Glutamatergic neuron (in vitro differentiated cells): ENCODE results near the gene ANK3. TPM values are rescaled to one million over a fixed set of nuclear protein-coding genes. Genes with fewer than 3 reads are reported as not detected.

Source experiments
- DNase-seq: peaks from one replicate; pipeline ENCODE4 v3.0.0; 2022
- H3K27ac Mint-ChIP-seq: one replicate; pipeline ENCODE4 v1.8.0; 2020; ENCODE audit warnings: mild to moderate bottlenecking, mixed read lengths, inconsistent platforms; ENCODE audit not compliant: unreplicated experiment
- H3K27me3 Mint-ChIP-seq: one replicate; pipeline ENCODE4 v1.8.0; 2020; ENCODE audit warnings: mild to moderate bottlenecking, moderate library complexity, mixed read lengths, inconsistent platforms; ENCODE audit not compliant: unreplicated experiment
- H3K36me3 Mint-ChIP-seq: one replicate; pipeline ENCODE4 v1.8.0; 2020; ENCODE audit warnings: mild to moderate bottlenecking, mixed read lengths, inconsistent platforms; ENCODE audit not compliant: unreplicated experiment
- H3K4me1 Mint-ChIP-seq: one replicate; pipeline ENCODE4 v1.8.0; 2020; ENCODE audit warnings: mild to moderate bottlenecking, low read depth, mixed read lengths, inconsistent platforms; ENCODE audit not compliant: unreplicated experiment
- H3K4me3 Mint-ChIP-seq: one replicate; pipeline ENCODE4 v1.8.0; 2020; ENCODE audit warnings: mild to moderate bottlenecking, mixed read lengths, inconsistent platforms; ENCODE audit not compliant: unreplicated experiment
- H3K9me3 Mint-ChIP-seq: one replicate; pipeline ENCODE4 v1.8.0; 2020; ENCODE audit warnings: mild to moderate bottlenecking, moderate library complexity, mixed read lengths, inconsistent platforms; ENCODE audit not compliant: unreplicated experiment
- total RNA-seq: library from RNA; stranded (reverse); fragmentation: NEBNext Ultra II Directional; extraction: Animal tissue kit (Norgen Biotek cat#: 25700); gene quantifications from one replicate; pipeline ENCODE4 v1.2.1, GENCODE V29; 2021; ENCODE audit not compliant: unreplicated experiment
- TF ChIP-seq, protein P1 (sequence below): fragments of 200-600 bp; sonication (generic); IDR thresholded peaks from one replicate; pipeline ENCODE4 v1.5.0; 2021; ENCODE audit not compliant: partially characterized antibody, unreplicated experiment

Gene ANK3
- total RNA-seq, 1 donor from 2014 or later = 84.9 TPM

DNA sequence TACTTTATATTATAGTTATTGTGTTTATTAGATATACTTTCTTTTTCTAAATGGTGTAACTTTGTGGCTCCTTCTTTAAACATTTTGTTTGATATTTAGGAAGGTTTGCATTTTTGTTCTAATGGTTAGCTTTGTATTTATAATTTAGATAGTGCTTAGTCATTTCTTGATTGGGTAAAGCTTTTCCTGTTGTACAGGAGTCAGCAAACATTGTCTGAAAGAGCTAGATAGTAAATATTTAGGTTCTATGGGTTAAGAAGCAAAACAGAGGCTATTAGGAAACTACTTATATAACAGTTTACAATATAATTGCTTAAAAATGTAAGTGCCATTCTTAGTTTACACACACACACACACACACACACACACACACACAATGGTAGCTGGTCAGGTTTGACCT lies 412.8 kb downstream of the ANK3 start:
- H3K4me1 Mint-ChIP-seq = no peaks in the 10 kb centered on the region
- H3K9me3 Mint-ChIP-seq = peaks cover 3% of the 10 kb centered on the region
- DNase-seq = no peak
- TF ChIP-seq, protein P1, sequence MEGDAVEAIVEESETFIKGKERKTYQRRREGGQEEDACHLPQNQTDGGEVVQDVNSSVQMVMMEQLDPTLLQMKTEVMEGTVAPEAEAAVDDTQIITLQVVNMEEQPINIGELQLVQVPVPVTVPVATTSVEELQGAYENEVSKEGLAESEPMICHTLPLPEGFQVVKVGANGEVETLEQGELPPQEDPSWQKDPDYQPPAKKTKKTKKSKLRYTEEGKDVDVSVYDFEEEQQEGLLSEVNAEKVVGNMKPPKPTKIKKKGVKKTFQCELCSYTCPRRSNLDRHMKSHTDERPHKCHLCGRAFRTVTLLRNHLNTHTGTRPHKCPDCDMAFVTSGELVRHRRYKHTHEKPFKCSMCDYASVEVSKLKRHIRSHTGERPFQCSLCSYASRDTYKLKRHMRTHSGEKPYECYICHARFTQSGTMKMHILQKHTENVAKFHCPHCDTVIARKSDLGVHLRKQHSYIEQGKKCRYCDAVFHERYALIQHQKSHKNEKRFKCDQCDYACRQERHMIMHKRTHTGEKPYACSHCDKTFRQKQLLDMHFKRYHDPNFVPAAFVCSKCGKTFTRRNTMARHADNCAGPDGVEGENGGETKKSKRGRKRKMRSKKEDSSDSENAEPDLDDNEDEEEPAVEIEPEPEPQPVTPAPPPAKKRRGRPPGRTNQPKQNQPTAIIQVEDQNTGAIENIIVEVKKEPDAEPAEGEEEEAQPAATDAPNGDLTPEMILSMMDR = no peak
- no peak overlapping the region for H3K27ac Mint-ChIP-seq
- peaks cover 6% of the 10 kb centered on the region for H3K36me3 Mint-ChIP-seq
- H3K27me3 Mint-ChIP-seq = peaks cover 2% of the 10 kb centered on the region
- no peak overlapping the region for H3K4me3 Mint-ChIP-seq
